Progenitor cell of endocrine pancreas (in vitro differentiated cells): ENCODE measurements around the gene ACAP3. TPM values are rescaled to one million over a fixed set of nuclear protein-coding genes. Genes with fewer than 3 reads are reported as not detected.

ENCODE experiments used
- DNase-seq: peaks from one replicate; pipeline ENCODE4 v3.0.0; 2021; ENCODE audit warnings: low spot score; ENCODE audit not compliant: unreplicated experiment
- H3K27ac Mint-ChIP-seq: 2 replicates; pipeline ENCODE4 v1.8.0; 2021; ENCODE audit warnings: mild to moderate bottlenecking, moderate library complexity, mixed read lengths
- H3K27me3 Mint-ChIP-seq: 2 replicates; pipeline ENCODE4 v1.8.0; 2021; ENCODE audit warnings: mixed read lengths
- H3K36me3 Mint-ChIP-seq: 2 replicates; pipeline ENCODE4 v1.8.0; 2022; ENCODE audit warnings: mixed read lengths; ENCODE audit not compliant: insufficient read depth
- H3K4me1 Mint-ChIP-seq: 2 replicates; pipeline ENCODE4 v1.8.0; 2021; ENCODE audit warnings: low read depth, mixed read lengths
- H3K4me3 Mint-ChIP-seq: 2 replicates; pipeline ENCODE4 v1.8.0; 2021; ENCODE audit warnings: low read depth, mild to moderate bottlenecking, moderate library complexity, mixed read lengths
- H3K9me3 Mint-ChIP-seq: 2 replicates; pipeline ENCODE4 v1.8.0; 2021; ENCODE audit warnings: low read depth, mixed read lengths
- CTCF ChIP-seq: fragments of 200-600 bp; sonication (generic); IDR thresholded peaks from one replicate; pipeline ENCODE4 v1.5.0; 2021; ENCODE audit warnings: antibody characterized with exemption, mild to moderate bottlenecking; ENCODE audit not compliant: unreplicated experiment
- total RNA-seq: library from RNA; stranded (reverse); gene quantifications from 2 replicates; pipeline ENCODE4 v1.2.1, GENCODE V29; 2021

Gene ACAP3
- total RNA-seq, 1 donor from 2014 or later: 111 TPM

GRCh38 chr1:1322418-1322817 lies 14.7 kb upstream of the ACAP3 start:
- H3K27me3 Mint-ChIP-seq: no peaks in the 10 kb centered on the region
- peak overlapping the region; percentile 83 for H3K4me3 Mint-ChIP-seq
- H3K27ac Mint-ChIP-seq: peak overlapping the region; percentile 57
- DNase-seq: no peak
- no peak for TF ChIP-seq CTCF
- peaks cover 1% of the 10 kb centered on the region for H3K36me3 Mint-ChIP-seq
- H3K4me1 Mint-ChIP-seq: peaks cover 7% of the 10 kb centered on the region
- H3K9me3 Mint-ChIP-seq: no peaks in the 10 kb centered on the region

- no peak overlapping the region for H3K27ac Mint-ChIP-seq
- peaks cover 1% of the 10 kb centered on the region for H3K36me3 Mint-ChIP-seq
- no peak for TF ChIP-seq CTCF
- no peak overlapping the region for H3K4me3 Mint-ChIP-seq
- no peak for DNase-seq
- no peaks in the 10 kb centered on the region for H3K9me3 Mint-ChIP-seq
- H3K27me3 Mint-ChIP-seq: no peaks in the 10 kb centered on the region
- H3K4me1 Mint-ChIP-seq: peaks cover 7% of the 10 kb centered on the region
Measured at GRCh38 chr1:1321477-1321876, 13.7 kb upstream of the ACAP3 start.

GRCh38 chr1:1320666-1321448 lies 13.1 kb upstream of the ACAP3 start:
- no peak for TF ChIP-seq CTCF
- peaks cover 7% of the 10 kb centered on the region for H3K4me1 Mint-ChIP-seq
- H3K36me3 Mint-ChIP-seq: peaks cover 1% of the 10 kb centered on the region
- H3K9me3 Mint-ChIP-seq: no peaks in the 10 kb centered on the region
- DNase-seq: no peak
- no peak overlapping the region for H3K4me3 Mint-ChIP-seq
- no peak overlapping the region for H3K27ac Mint-ChIP-seq
- H3K27me3 Mint-ChIP-seq: no peaks in the 10 kb centered on the region

- Mint-ChIP-seq H3K36me3 (peaks cover 1% of the 10 kb centered on the region), H3K4me3 (no peak overlapping the region), H3K27me3 (no peaks in the 10 kb centered on the region), H3K4me1 (peaks cover 9% of the 10 kb centered on the region), H3K9me3 (no peaks in the 10 kb centered on the region), H3K27ac (no peak overlapping the region)
- no peak for TF ChIP-seq CTCF
- no peak for DNase-seq
Measured at GRCh38 chr1:1319646-1319941, 11.9 kb upstream of the ACAP3 start.

- Mint-ChIP-seq H3K9me3 (no peaks in the 10 kb centered on the region), H3K27ac (no peak overlapping the region), H3K36me3 (peaks cover 1% of the 10 kb centered on the region), H3K4me3 (no peak overlapping the region), H3K4me1 (peaks cover 9% of the 10 kb centered on the region), H3K27me3 (no peaks in the 10 kb centered on the region)
- TF ChIP-seq CTCF: no peak
- no peak for DNase-seq
Measured at GRCh38 chr1:1318777-1319645, 11.3 kb upstream of the ACAP3 start.
